Activated CD4-positive, alpha-beta memory T cell treated with anti-CD3 and anti-CD28 coated beads, Interleukin-2, amount 10 ng/mL, durations not matched to agents 7 days and 5 days (primary cell): ENCODE data around the gene CNIH3. TPM values are rescaled to one million over a fixed set of nuclear protein-coding genes. Genes with fewer than 3 reads are reported as not detected.

Source experiments
- CTCF ChIA-PET: fragments of 350-600 bp; sonication (Branson Sonifier 250); formaldehyde crosslinking; loops from one replicate; lab custom pipeline; 2021; ENCODE audit warnings: antibody characterized with exemption, inconsistent platforms; lab: Charles Lee
- POLR2A ChIA-PET: fragments of 350-600 bp; sonication (Branson Sonifier 250); formaldehyde crosslinking; loops from one replicate; lab custom pipeline; 2021; ENCODE audit warnings: antibody characterized with exemption; lab: Charles Lee
- DNase-seq: peaks from one replicate; pipeline ENCODE4 v3.0.0-alpha.2; 2020
- H3K27ac Mint-ChIP-seq: one replicate; pipeline ENCODE4 v1.8.0; 2021; ENCODE audit warnings: mild to moderate bottlenecking, mixed read lengths
- H3K27me3 Mint-ChIP-seq: one replicate; pipeline ENCODE4 v1.8.0; 2021; ENCODE audit warnings: mixed read lengths
- H3K36me3 Mint-ChIP-seq: one replicate; pipeline ENCODE4 v1.8.0; 2021; ENCODE audit warnings: low read depth, mixed read lengths
- H3K4me1 Mint-ChIP-seq: one replicate; pipeline ENCODE4 v1.8.0; 2021; ENCODE audit warnings: mixed read lengths
- H3K4me3 Mint-ChIP-seq: one replicate; pipeline ENCODE4 v1.8.0; 2021; ENCODE audit warnings: mild to moderate bottlenecking, mixed read lengths
- H3K9me3 Mint-ChIP-seq: one replicate; pipeline ENCODE4 v1.8.0; 2021; ENCODE audit warnings: mixed read lengths
- total RNA-seq, 2 experiments: library from RNA; stranded (reverse); gene quantifications; one replicate each; pipeline ENCODE4 v1.2.3, GENCODE V29; 2021

Gene CNIH3
- total RNA-seq, 2 experiments from 2014 or later: 1.4 to 1.9 TPM

- H3K27ac Mint-ChIP-seq: no peak overlapping the region
- H3K9me3 Mint-ChIP-seq: no peaks in the 10 kb centered on the region
- H3K27me3 Mint-ChIP-seq: peaks cover 4% of the 10 kb centered on the region
- no peak overlapping the region for H3K4me3 Mint-ChIP-seq
- CTCF ChIA-PET: interaction anchor here (1.0 kb wide), 1 partner anchor 36 kb away, joined by 3 read pairs; no protein-coding TSS in a partner anchor
- no peaks in the 10 kb centered on the region for H3K36me3 Mint-ChIP-seq
- H3K4me1 Mint-ChIP-seq: peaks cover 16% of the 10 kb centered on the region
- POLR2A ChIA-PET: no interaction called here
- no peak for DNase-seq
Observed at GRCh38 chr1:224736619-224737352, 120.7 kb downstream of the CNIH3 start.

DNA sequence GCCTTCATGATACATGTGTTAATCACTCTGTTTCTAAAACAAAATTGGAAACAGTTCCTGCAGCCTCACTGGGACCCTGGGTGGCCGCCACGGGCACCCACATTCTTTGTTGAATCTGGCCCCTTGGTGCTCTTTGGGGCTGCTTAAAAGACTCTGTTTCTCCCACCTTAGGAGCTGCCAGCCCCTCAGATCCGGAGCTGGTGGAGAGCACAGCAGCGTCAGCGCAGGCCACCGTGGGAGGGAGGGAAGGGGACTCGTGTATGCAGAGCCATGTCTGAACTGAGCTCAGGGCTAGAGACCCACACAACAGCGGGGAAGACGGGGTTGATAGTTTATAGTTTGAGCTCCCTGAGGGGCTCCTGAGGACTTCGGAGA is 121.2 kb downstream of the CNIH3 start:
- Mint-ChIP-seq H3K9me3 (no peaks in the 10 kb centered on the region), H3K4me3 (no peak overlapping the region), H3K27me3 (peaks cover 1% of the 10 kb centered on the region), H3K27ac (no peak overlapping the region), H3K36me3 (no peaks in the 10 kb centered on the region), H3K4me1 (peaks cover 14% of the 10 kb centered on the region)
- DNase-seq: no peak
- CTCF ChIA-PET: no interaction called here
- POLR2A ChIA-PET: no interaction called here

DNA sequence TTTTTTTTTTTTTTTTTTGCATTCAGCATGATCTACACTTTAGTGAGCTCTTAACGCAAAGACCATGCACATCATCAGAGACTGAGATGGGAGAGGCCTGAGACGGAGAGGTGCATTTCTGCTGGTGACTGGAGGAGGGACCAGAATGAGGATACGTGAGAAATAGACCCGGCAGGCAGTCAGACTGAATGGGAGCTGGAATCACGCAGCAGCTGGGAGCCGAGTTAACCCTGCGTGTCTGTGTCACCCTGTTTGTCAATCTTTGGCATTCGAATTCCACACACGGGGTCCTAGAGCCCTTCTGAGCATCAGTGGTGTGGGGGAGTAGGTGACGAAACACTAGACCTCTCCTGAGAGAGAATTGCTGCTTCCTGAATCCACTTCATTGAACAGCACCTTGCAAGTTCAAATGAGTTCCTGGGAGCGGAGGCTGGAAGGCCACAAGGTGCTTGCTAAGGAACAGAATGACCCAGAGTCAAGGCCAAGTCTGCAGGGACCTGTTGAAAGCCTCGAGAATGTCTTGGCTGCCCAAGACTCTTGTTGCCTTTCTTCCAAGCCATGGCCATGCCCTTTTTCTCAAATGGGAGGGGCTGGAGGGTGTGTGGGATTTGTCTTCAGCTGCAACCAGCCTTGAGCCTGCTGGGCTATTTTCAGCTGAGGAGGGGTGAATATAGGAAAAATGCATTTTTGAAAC is 123.3 kb downstream of the CNIH3 start:
- ChIA-PET CTCF (no interaction called here), POLR2A (no interaction called here)
- H3K27ac Mint-ChIP-seq: no peak overlapping the region
- peaks cover 9% of the 10 kb centered on the region for H3K4me1 Mint-ChIP-seq
- H3K9me3 Mint-ChIP-seq: no peaks in the 10 kb centered on the region
- H3K27me3 Mint-ChIP-seq: peaks cover 5% of the 10 kb centered on the region
- no peaks in the 10 kb centered on the region for H3K36me3 Mint-ChIP-seq
- no peak for DNase-seq
- H3K4me3 Mint-ChIP-seq: no peak overlapping the region

GRCh38 chr1:224739997-224740684 is 124.0 kb downstream of the CNIH3 start:
- no peak for DNase-seq
- Mint-ChIP-seq H3K36me3 (no peaks in the 10 kb centered on the region), H3K27me3 (peaks cover 5% of the 10 kb centered on the region), H3K4me3 (no peak overlapping the region), H3K4me1 (peaks cover 2% of the 10 kb centered on the region), H3K27ac (no peak overlapping the region), H3K9me3 (no peaks in the 10 kb centered on the region)
- ChIA-PET POLR2A (no interaction called here), CTCF (interaction anchor here (1.5 kb wide), 1 partner anchor 10 kb away, joined by 3 read pairs; no protein-coding TSS in a partner anchor)

- H3K27ac Mint-ChIP-seq: no peak overlapping the region
- peaks cover 5% of the 10 kb centered on the region for H3K27me3 Mint-ChIP-seq
- H3K4me1 Mint-ChIP-seq: no peaks in the 10 kb centered on the region
- POLR2A ChIA-PET: no interaction called here
- DNase-seq: no peak
- no peak overlapping the region for H3K4me3 Mint-ChIP-seq
- no peaks in the 10 kb centered on the region for H3K36me3 Mint-ChIP-seq
- no peaks in the 10 kb centered on the region for H3K9me3 Mint-ChIP-seq
- CTCF ChIA-PET: interaction anchor here (1.5 kb wide), 1 partner anchor 9 kb away, joined by 3 read pairs; no protein-coding TSS in a partner anchor
Observed at GRCh38 chr1:224740685-224741052, 124.6 kb downstream of the CNIH3 start.

DNA sequence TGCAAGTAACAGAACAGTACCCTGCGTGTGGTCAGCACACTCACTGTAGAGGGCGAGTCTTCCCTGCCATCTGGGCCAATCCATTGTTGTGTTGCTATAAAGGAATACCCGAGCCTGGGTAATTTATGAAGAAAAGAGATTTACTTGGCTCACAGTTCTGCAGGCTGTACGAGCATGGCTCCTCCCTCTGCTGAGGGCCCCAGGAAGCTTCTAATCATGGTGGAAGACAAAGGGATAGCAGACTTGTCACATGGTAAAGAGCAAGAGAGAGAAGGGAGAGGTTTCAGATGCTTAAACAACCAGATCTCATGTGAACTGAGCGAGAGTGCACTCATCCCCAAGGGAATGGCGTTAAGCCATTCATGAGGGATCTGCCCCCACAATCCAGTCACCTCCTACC is 126.2 kb downstream of the CNIH3 start:
- CTCF ChIA-PET: no interaction called here

GRCh38 chr1:224743608-224744164 is 127.6 kb downstream of the CNIH3 start:
- no peaks in the 10 kb centered on the region for H3K36me3 Mint-ChIP-seq
- DNase-seq: no peak
- ChIA-PET CTCF (interaction anchor here (1.1 kb wide), 1 partner anchor 17 kb away, joined by 3 read pairs; no protein-coding TSS in a partner anchor), POLR2A (no interaction called here)
- peaks cover 7% of the 10 kb centered on the region for H3K27me3 Mint-ChIP-seq
- H3K4me1 Mint-ChIP-seq: peaks cover 7% of the 10 kb centered on the region
- H3K4me3 Mint-ChIP-seq: no peak overlapping the region
- no peaks in the 10 kb centered on the region for H3K9me3 Mint-ChIP-seq
- no peak overlapping the region for H3K27ac Mint-ChIP-seq

More for the DNA sequence above, 126.2 kb downstream of the CNIH3 start:
- no peaks in the 10 kb centered on the region for H3K36me3 Mint-ChIP-seq
- no peak overlapping the region for H3K27ac Mint-ChIP-seq
- H3K4me1 Mint-ChIP-seq: peaks cover 7% of the 10 kb centered on the region
- H3K27me3 Mint-ChIP-seq: peaks cover 5% of the 10 kb centered on the region
- H3K4me3 Mint-ChIP-seq: no peak overlapping the region
- H3K9me3 Mint-ChIP-seq: no peaks in the 10 kb centered on the region
- DNase-seq: no peak
- POLR2A ChIA-PET: no interaction called here

DNA sequence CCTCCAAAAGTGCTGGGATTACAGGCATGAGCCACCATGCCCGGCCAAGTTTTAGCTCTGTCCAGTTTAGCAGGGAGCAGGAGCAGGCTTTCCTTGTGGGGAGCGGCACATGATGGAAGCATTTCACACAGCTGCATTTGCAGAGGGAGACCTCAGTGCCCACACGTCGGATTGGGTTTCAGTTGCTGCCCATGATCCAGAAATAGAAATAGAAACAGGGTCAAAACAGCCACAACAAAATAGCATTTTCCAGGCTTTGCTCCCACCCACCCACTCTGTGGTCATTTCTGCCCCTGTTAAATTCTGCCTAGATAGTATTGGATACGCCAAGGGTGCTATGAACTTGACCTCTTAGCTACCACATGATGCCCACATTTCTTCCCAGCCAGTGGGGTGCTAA is 128.4 kb downstream of the CNIH3 start:
- Mint-ChIP-seq H3K4me3 (no peak overlapping the region), H3K27ac (no peak overlapping the region), H3K9me3 (no peaks in the 10 kb centered on the region), H3K4me1 (peaks cover 7% of the 10 kb centered on the region), H3K27me3 (peaks cover 10% of the 10 kb centered on the region), H3K36me3 (no peaks in the 10 kb centered on the region)
- DNase-seq: no peak
- POLR2A ChIA-PET: no interaction called here
- CTCF ChIA-PET: no interaction called here

DNA sequence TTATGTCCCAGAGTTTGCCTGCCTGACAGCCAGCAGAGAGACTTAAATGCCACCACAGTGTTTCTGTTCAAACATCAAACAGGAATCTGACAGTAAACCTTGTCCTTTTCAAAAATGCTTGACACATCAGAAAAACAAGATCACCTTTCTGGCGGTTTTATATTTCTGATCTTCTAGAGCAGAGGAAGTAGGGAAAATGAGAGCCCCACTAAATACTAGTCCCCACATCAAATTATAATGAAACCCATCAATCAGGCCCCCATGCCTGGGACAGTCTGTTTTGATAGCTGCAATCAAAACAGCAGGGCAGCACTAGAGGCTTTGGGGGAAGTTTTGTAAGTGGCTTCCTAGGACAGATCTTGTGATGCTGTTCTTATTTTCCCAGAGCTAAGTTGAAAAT is 129.3 kb downstream of the CNIH3 start:
- Mint-ChIP-seq H3K27me3 (peaks cover 17% of the 10 kb centered on the region), H3K4me3 (no peak overlapping the region), H3K4me1 (peaks cover 7% of the 10 kb centered on the region), H3K9me3 (no peaks in the 10 kb centered on the region), H3K36me3 (no peaks in the 10 kb centered on the region), H3K27ac (no peak overlapping the region)
- ChIA-PET CTCF (no interaction called here), POLR2A (no interaction called here)
- no peak for DNase-seq

DNA sequence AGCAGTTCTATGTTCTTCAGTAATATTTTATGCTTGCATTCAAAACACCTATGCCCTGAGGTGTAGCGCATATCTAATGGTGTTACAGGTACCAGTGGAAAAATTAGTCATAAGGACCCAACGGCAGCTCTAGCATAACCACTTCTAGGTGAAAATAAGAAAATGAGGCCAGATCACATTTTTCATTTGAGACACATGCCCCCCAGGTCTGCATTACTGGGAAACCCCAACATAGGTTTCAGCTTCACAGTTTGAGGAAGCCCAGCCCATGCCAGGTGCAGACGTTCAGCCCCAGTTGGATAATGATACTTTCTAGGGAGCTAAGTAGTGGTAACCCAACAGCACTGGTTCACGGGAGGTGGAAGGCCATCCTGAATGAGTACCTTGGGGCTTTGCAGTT is 129.8 kb downstream of the CNIH3 start:
- no peak for DNase-seq
- CTCF ChIA-PET: no interaction called here
- Mint-ChIP-seq H3K4me1 (peaks cover 9% of the 10 kb centered on the region), H3K36me3 (no peaks in the 10 kb centered on the region), H3K4me3 (no peak overlapping the region), H3K27me3 (peaks cover 18% of the 10 kb centered on the region), H3K27ac (no peak overlapping the region), H3K9me3 (no peaks in the 10 kb centered on the region)
- POLR2A ChIA-PET: no interaction called here

GRCh38 chr1:224747578-224747977 is 131.5 kb downstream of the CNIH3 start:
- no peak overlapping the region for H3K4me3 Mint-ChIP-seq
- H3K4me1 Mint-ChIP-seq: peaks cover 17% of the 10 kb centered on the region
- no peaks in the 10 kb centered on the region for H3K9me3 Mint-ChIP-seq
- no peak for DNase-seq
- ChIA-PET POLR2A (no interaction called here), CTCF (no interaction called here)
- H3K36me3 Mint-ChIP-seq: no peaks in the 10 kb centered on the region
- H3K27ac Mint-ChIP-seq: no peak overlapping the region
- H3K27me3 Mint-ChIP-seq: peaks cover 18% of the 10 kb centered on the region

GRCh38 chr1:224749916-224750315 is 133.8 kb downstream of the CNIH3 start:
- no peak for DNase-seq
- Mint-ChIP-seq H3K27me3 (peaks cover 14% of the 10 kb centered on the region), H3K4me1 (peaks cover 17% of the 10 kb centered on the region), H3K27ac (no peak overlapping the region), H3K9me3 (no peaks in the 10 kb centered on the region), H3K36me3 (no peaks in the 10 kb centered on the region), H3K4me3 (no peak overlapping the region)
- ChIA-PET CTCF (interaction anchor here (1.1 kb wide), 1 partner anchor 9 kb away, joined by 3 read pairs; no protein-coding TSS in a partner anchor), POLR2A (no interaction called here)
